ENCODE measurements around the gene OR10C1. TPM values are rescaled to one million over a fixed set of nuclear protein-coding genes. Genes with fewer than 3 reads are reported as not detected.

OR10C1 gene
- total RNA-seq, 1 experiment from 2014 or later: not detected

DNA sequence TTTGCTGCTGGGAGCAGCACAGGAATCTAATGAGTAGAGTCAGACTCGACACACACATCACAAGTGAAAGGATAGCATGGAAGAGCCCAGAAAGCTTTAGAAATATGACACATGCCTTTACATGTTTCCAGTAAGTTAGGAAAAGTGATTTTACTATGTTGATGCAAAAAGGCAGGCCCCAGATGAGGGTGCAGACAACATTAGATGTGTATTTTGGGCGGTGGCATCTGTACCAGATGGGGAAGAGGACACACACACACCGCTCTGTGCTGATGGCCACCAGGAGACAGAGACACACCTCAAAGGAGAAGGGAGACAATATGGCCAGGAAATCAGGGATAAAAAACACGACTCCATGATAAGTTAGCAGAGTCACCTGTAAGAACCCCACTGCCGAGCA lies 48.0 kb downstream of the OR10C1 start:
- Mint-ChIP-seq H3K27me3 (ENCODE audit: insufficient read depth, unreplicated experiment) (no peaks in the 10 kb centered on the region), H3K27ac (ENCODE audit: unreplicated experiment) (no peak overlapping the region), H3K9me3 (ENCODE audit: unreplicated experiment) (no peaks in the 10 kb centered on the region), H3K4me1 (ENCODE audit: low read depth, unreplicated experiment) (no peaks in the 10 kb centered on the region), H3K36me3 (ENCODE audit: insufficient read depth, unreplicated experiment) (no peaks in the 10 kb centered on the region), H3K4me3 (ENCODE audit: unreplicated experiment) (no peak overlapping the region)
- Histone ChIP-seq H3K36me3 (ENCODE audit: control insufficient read depth, insufficient read depth, low read length) (no peaks in the 10 kb centered on the region), H3K27me3 (replicated peaks; ENCODE audit: control insufficient read depth, insufficient read depth, low read length) (no peaks in the 10 kb centered on the region), H3K4me1 (no peaks in the 10 kb centered on the region), H3K4me3 (ENCODE audit: low read depth, low read length) (no peak overlapping the region), H3K9me3 (no peaks in the 10 kb centered on the region)
- BruUV-seq (replicated peaks): no TSS peak
- no peak for DNase-seq
- intact Hi-C loops (cut with micrococcal nuclease; ENCODE audit: unreplicated experiment): no loop called here
- POLR2A ChIA-PET: no interaction called here
- CTCF ChIA-PET: no interaction called here
- no peak for TF ChIP-seq CTCF (IDR thresholded peaks at IDR 0.05; ENCODE audit: insufficient read depth in 1 of 2, low read depth in 1 of 2, low read length in 1 of 2, severe bottlenecking in 1 of 2, unreplicated experiment in 1 of 2)

DNA sequence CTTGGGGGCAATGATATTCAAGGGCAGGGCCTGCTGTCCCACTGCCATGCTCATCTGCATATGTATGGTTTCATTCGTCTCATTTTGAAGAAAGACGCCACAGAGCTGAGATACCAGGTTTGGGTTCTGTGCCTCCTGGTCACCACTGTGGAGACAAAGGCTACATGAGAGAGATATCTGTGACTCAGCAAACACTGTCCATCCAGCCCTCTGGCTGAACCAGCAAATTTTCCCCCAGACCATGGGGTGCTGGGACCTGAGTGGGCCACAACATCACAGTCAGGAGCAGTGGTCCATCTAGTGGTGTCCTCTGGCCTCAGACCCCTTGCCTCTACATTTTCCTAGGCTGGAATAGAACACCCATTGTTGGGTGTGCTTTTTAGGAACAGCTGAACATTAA lies 48.6 kb downstream of the OR10C1 start, which contains the start of gene MAS1L:
TSS of gene MAS1L (minus strand) at position 297 of the 400 bp plus-strand sequence. CDS start at position 243, 54 bp downstream.
- Histone ChIP-seq H3K9me3 (no peaks in the 10 kb centered on the region), H3K36me3 (ENCODE audit: control insufficient read depth, insufficient read depth, low read length) (no peaks in the 10 kb centered on the region), H3K27me3 (replicated peaks; ENCODE audit: control insufficient read depth, insufficient read depth, low read length) (no peaks in the 10 kb centered on the region), H3K4me1 (no peaks in the 10 kb centered on the region), H3K4me3 (ENCODE audit: low read depth, low read length) (no peak within 1 kb of the TSS)
- no peak for TF ChIP-seq CTCF (IDR thresholded peaks at IDR 0.05; ENCODE audit: insufficient read depth in 1 of 2, low read depth in 1 of 2, low read length in 1 of 2, severe bottlenecking in 1 of 2, unreplicated experiment in 1 of 2)
- no peak within 1 kb of the TSS for H3K27ac Mint-ChIP-seq (ENCODE audit: unreplicated experiment)
- ChIA-PET POLR2A (no interaction called here), CTCF (no interaction called here)
- DNase-seq: no peak
- intact Hi-C loops (cut with micrococcal nuclease; ENCODE audit: unreplicated experiment): no loop called here
- no peaks in the 10 kb centered on the region for H3K36me3 Mint-ChIP-seq (ENCODE audit: insufficient read depth, unreplicated experiment)
- no peaks in the 10 kb centered on the region for H3K27me3 Mint-ChIP-seq (ENCODE audit: insufficient read depth, unreplicated experiment)
- no TSS peak for BruUV-seq (replicated peaks)
- H3K9me3 Mint-ChIP-seq (ENCODE audit: unreplicated experiment): no peaks in the 10 kb centered on the region
- no peaks in the 10 kb centered on the region for H3K4me1 Mint-ChIP-seq (ENCODE audit: low read depth, unreplicated experiment)
- H3K4me3 Mint-ChIP-seq (ENCODE audit: unreplicated experiment): no peak within 1 kb of the TSS

DNA sequence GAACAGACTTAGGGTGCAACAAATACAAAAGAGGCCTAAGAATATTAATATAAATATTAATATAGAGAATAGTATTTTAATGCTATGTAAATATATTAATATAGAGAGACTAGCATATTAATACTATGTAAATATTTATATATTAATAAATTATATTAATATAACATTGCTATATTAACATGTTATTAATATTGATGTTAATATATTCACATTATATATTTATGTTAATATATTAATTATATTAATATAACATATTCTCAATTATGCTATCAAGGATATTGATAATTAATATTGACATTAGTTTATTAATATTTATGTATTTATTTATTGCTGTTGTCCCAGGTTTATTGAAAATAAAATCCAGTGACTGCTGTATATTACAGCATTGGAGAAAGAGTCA lies 49.8 kb downstream of the OR10C1 start:
- no peak overlapping the region for H3K4me3 ChIP-seq (ENCODE audit: low read depth, low read length)
- Mint-ChIP-seq H3K4me3 (ENCODE audit: unreplicated experiment) (no peak overlapping the region), H3K9me3 (ENCODE audit: unreplicated experiment) (no peaks in the 10 kb centered on the region), H3K27me3 (ENCODE audit: insufficient read depth, unreplicated experiment) (peaks cover 5% of the 10 kb centered on the region), H3K36me3 (ENCODE audit: insufficient read depth, unreplicated experiment) (no peaks in the 10 kb centered on the region), H3K27ac (ENCODE audit: unreplicated experiment) (no peak overlapping the region), H3K4me1 (ENCODE audit: low read depth, unreplicated experiment) (no peaks in the 10 kb centered on the region)
- intact Hi-C loops (cut with micrococcal nuclease; ENCODE audit: unreplicated experiment): no loop called here
- ChIA-PET CTCF (no interaction called here), POLR2A (no interaction called here)
- H3K36me3 ChIP-seq (ENCODE audit: control insufficient read depth, insufficient read depth, low read length): no peaks in the 10 kb centered on the region
- no TSS peak for BruUV-seq (replicated peaks)
- TF ChIP-seq CTCF (IDR thresholded peaks at IDR 0.05; ENCODE audit: insufficient read depth in 1 of 2, low read depth in 1 of 2, low read length in 1 of 2, severe bottlenecking in 1 of 2, unreplicated experiment in 1 of 2): no peak
- H3K4me1 ChIP-seq: no peaks in the 10 kb centered on the region
- no peaks in the 10 kb centered on the region for H3K9me3 ChIP-seq
- no peaks in the 10 kb centered on the region for H3K27me3 ChIP-seq (replicated peaks; ENCODE audit: control insufficient read depth, insufficient read depth, low read length)
- DNase-seq: no peak
